K562 (cell line): ENCODE data around the gene ITGAE. TPM values are rescaled to one million over a fixed set of nuclear protein-coding genes. Genes with fewer than 3 reads are reported as not detected.

Experiments
- ATAC-seq: fragments of 200-7000 bp; cut with Tn5 transposase; 3 replicates; pipeline ENCODE4 v1.9.1; 2020; ENCODE audit warnings: moderate library complexity
- BruUV-seq: library from RNA; stranded (reverse); fragments of 400-500 nt; replicated peaks from 2 replicates; lab custom pipeline; 2021; lab: Mats Ljungman, UMichigan
- CTCF ChIA-PET: fragments of 300-600 bp; formaldehyde crosslinking; extraction: SDS; loops from one replicate; lab custom pipeline; 2021; ENCODE audit warnings: low intra/inter-chr PET ratio; lab: Yijun Ruan, JAX
- POLR2A ChIA-PET: fragments of 300-600, 350-650 bp; sonication (Branson Sonifier 250); formaldehyde crosslinking; extraction: SDS; loops from one replicate; lab custom pipeline; 2021; ENCODE audit warnings: antibody characterized with exemption, inconsistent platforms; lab: Yijun Ruan, JAX
- DNase-seq, 4 experiments: peaks; one replicate each; pipeline versions ENCODE4 v3.0.0 to v3.0.0-alpha.2; 2011 to 2018; ENCODE audit warnings: low spot score in 3 of 4, mixed read lengths in 3 of 4; ENCODE audit errors: extremely low read depth in 1 of 4
- FAIRE-seq: peaks from 2 replicates; lab custom pipeline; 2011; peaks lifted over from hg19 to GRCh38; lab: Jason Lieb, UNC
- H2AFZ ChIP-seq: 2 replicates; pipeline ENCODE4 v1.6.0; 2011; ENCODE audit warnings: low read depth, low read length, control low read depth, inconsistent platforms
- H3K27ac ChIP-seq: fragments of 200-600 bp; 3 replicates; pipeline ENCODE4 v1.8.0; 2011; ENCODE audit warnings: low read depth, mild to moderate bottlenecking, control low read depth, inconsistent platforms, low read length, moderate library complexity, mixed read lengths; ENCODE audit errors: extremely low read depth
- H3K27me3 ChIP-seq, 2 experiments: fragments of 300-600 bp in 1 of 2; 2 replicates in 1 of 2; 3 replicates in 1 of 2; pipeline versions ENCODE4 v1.6.0 to v1.8.0; 2011; ENCODE audit warnings: inconsistent platforms in 2 of 2, low read length in 2 of 2, mild to moderate bottlenecking in 1 of 2, mixed read lengths in 1 of 2, moderate library complexity in 1 of 2; ENCODE audit not compliant: control insufficient read depth in 2 of 2, insufficient read depth in 2 of 2
- H3K36me3 ChIP-seq: fragments of 300-600 bp; 3 replicates; pipeline ENCODE4 v1.8.0; 2011; ENCODE audit warnings: mild to moderate bottlenecking, low read length, inconsistent platforms; ENCODE audit not compliant: control insufficient read depth, insufficient read depth
- H3K4me1 ChIP-seq, 2 experiments: fragments of 200-600 bp in 1 of 2; replicated peaks in 1 of 2; 2 replicates in 1 of 2; 3 replicates in 1 of 2; pipeline versions ENCODE4 v1.5.1 to v1.8.0; 2011; ENCODE audit warnings: inconsistent platforms in 2 of 2, low read length in 2 of 2, mild to moderate bottlenecking in 1 of 2, mixed read lengths in 1 of 2, moderate library complexity in 1 of 2; ENCODE audit not compliant: control insufficient read depth in 2 of 2, insufficient read depth in 2 of 2
- H3K4me2 ChIP-seq: 2 replicates; pipeline ENCODE4 v1.6.1; 2011; ENCODE audit warnings: low read length, control low read depth, inconsistent platforms, mixed read lengths; ENCODE audit not compliant: insufficient read depth
- H3K4me3 ChIP-seq: fragments of 200-600 bp; sonication (generic), shearing (Covaris generic); 2 replicates; pipeline ENCODE4 v1.5.1; 2016; ENCODE audit warnings: control low read depth, inconsistent platforms
- H3K79me2 ChIP-seq: fragments of 200-600 bp; 3 replicates; pipeline ENCODE4 v1.8.0; 2011; ENCODE audit warnings: low read length, inconsistent platforms; ENCODE audit not compliant: control insufficient read depth, insufficient read depth
- H3K9ac ChIP-seq, 2 experiments: 2 replicates each; pipeline versions ENCODE4 v1.6.0 to v1.6.1; 2011; ENCODE audit warnings: low read depth in 2 of 2, low read length in 2 of 2, control low read depth in 1 of 2, inconsistent platforms in 1 of 2, mild to moderate bottlenecking in 1 of 2, mixed read lengths in 1 of 2; ENCODE audit not compliant: insufficient read depth in 1 of 2
- H3K9me1 ChIP-seq: one replicate; pipeline ENCODE4 v1.6.0; 2011; ENCODE audit warnings: inconsistent platforms, mild to moderate bottlenecking, low read length, moderate library complexity; ENCODE audit not compliant: control insufficient read depth, insufficient read depth
- H3K9me3 ChIP-seq: replicated peaks from 2 replicates; pipeline ENCODE4 v1.5.1; 2011; ENCODE audit warnings: low read depth, low read length, inconsistent platforms; ENCODE audit not compliant: control insufficient read depth, insufficient read depth
- H4K20me1 ChIP-seq: replicated peaks from 2 replicates; pipeline ENCODE4 v1.6.1; 2011; ENCODE audit warnings: low read length, inconsistent platforms, mixed read lengths; ENCODE audit not compliant: control insufficient read depth, insufficient read depth
- E2F5 ChIP-seq: sonication (generic); formaldehyde crosslinking; IDR thresholded peaks from 2 replicates; pipeline ENCODE4 v1.8.0; 2022; ENCODE audit warnings: mild to moderate bottlenecking, missing genetic modification reagents
- HNRNPL ChIP-seq: fragments of 200-400 bp; formaldehyde crosslinking; IDR thresholded peaks from 2 replicates; pipeline ENCODE4 v1.6.1; 2017; ENCODE audit warnings: low read depth, mild to moderate bottlenecking, low read length
- KAT8 ChIP-seq: fragments of 450-650 bp; IDR thresholded peaks from 2 replicates; pipeline ENCODE4 v1.6.1; 2016; ENCODE audit warnings: low read depth, mild to moderate bottlenecking
- NUFIP1 ChIP-seq: fragments of 450-650 bp; IDR thresholded peaks from 2 replicates; pipeline ENCODE4 v1.6.1; 2018; ENCODE audit not compliant: partially characterized antibody
- PHB ChIP-seq: fragments of 250-450 bp; sonication (Bioruptor Pico); IDR thresholded peaks from 2 replicates; pipeline ENCODE4 v1.5.0; 2021
- RBM25 ChIP-seq: fragments of 200-400 bp; formaldehyde crosslinking; IDR thresholded peaks from 2 replicates; pipeline ENCODE4 v1.6.1; 2018; ENCODE audit warnings: low read length, low read depth, moderate library complexity; ENCODE audit not compliant: severe bottlenecking
- RBM34 ChIP-seq: fragments of 200-400 bp; formaldehyde crosslinking; IDR thresholded peaks from 2 replicates; pipeline ENCODE4 v1.6.1; 2018; ENCODE audit warnings: low read length, borderline replicate concordance; ENCODE audit not compliant: insufficient read depth
- SMARCB1 ChIP-seq: IDR thresholded peaks from 2 replicates; pipeline ENCODE4 v1.6.1; 2011; ENCODE audit warnings: improper control_type of control experiment, low read depth; ENCODE audit not compliant: insufficient read length
- ZNF41 ChIP-seq: fragments of 250-450 bp; sonication (Bioruptor Pico); conservative IDR thresholded peaks from 2 replicates; pipeline ENCODE4 v1.4.0; 2020; ENCODE audit warnings: mild to moderate bottlenecking
- ZNF444 ChIP-seq: fragments of 250-450 bp; sonication (Bioruptor Pico); IDR thresholded peaks from 2 replicates; pipeline ENCODE4 v1.4.0; 2020; ENCODE audit warnings: mild to moderate bottlenecking, moderate library complexity
- WGBS: fragments of 100-300 bp; shearing (Covaris generic); methylation state at CpG from one replicate; pipeline ENCODE4 v1.1.6; 2016; ENCODE audit warnings: low coverage, mixed read lengths; ENCODE audit not compliant: insufficient coverage; ENCODE audit errors: missing lambda C conversion rate; 5-methylcytosine and 5-hydroxymethylcytosine counted together
- in situ Hi-C: fragments of 300-500 bp; cut with MboI; formaldehyde crosslinking; loops from 4 replicates; pipeline ENCODE4 v1.15.0; 2018; ENCODE audit warnings: inconsistent platforms, mixed read lengths
- intact Hi-C: fragments of 100-400 bp; cut with micrococcal nuclease; formaldehyde crosslinking; loops from 2 replicates; pipeline ENCODE4 v1.14.2; 2022
- polyA plus RNA-seq, 8 experiments: library from polyadenylated mRNA; depleted of rRNA in 4 of 8; stranded (reverse) in 5 of 8; unstranded in 3 of 8; fragments of >200 nt; fragmentation: Nextera tagmentation in 2 of 8; fragmentation: Illumina TruSeq in 1 of 8; extraction: Ambion mirVana in 2 of 8; extraction: Trizol in 1 of 8; gene quantifications; 2 replicates each; pipeline versions ENCODE4 v1.2.1 to v1.2.3, GENCODE V29; 2011 to 2014; ENCODE audit warnings: inconsistent platforms in 1 of 8, missing spikeins in 1 of 8
- total RNA-seq, 7 experiments: library from RNA; depleted of rRNA in 6 of 7; stranded (reverse); fragments of >200 nt in 6 of 7; fragmentation: Illumina TruSeq in 2 of 7; extraction: Trizol in 2 of 7; gene quantifications; 2 replicates each; pipeline versions ENCODE4 v1.2.1 to v1.2.3, GENCODE V29; 2011 to 2021; ENCODE audit warnings: low replicate concordance in 1 of 7
- TF ChIP-seq, protein P1 (sequence below): sonication (generic); formaldehyde crosslinking; IDR thresholded peaks from 2 replicates; pipeline ENCODE4 v1.8.1; 2023; ENCODE audit warnings: mild to moderate bottlenecking, missing genetic modification reagents

Gene ITGAE
- total and polyA plus RNA-seq, 9 of the 15 experiments (the other 6 are each of a cell fraction or from before 2014, with no cell fraction given), result 14.8 to 160 (median 27.0) TPM

DNA sequence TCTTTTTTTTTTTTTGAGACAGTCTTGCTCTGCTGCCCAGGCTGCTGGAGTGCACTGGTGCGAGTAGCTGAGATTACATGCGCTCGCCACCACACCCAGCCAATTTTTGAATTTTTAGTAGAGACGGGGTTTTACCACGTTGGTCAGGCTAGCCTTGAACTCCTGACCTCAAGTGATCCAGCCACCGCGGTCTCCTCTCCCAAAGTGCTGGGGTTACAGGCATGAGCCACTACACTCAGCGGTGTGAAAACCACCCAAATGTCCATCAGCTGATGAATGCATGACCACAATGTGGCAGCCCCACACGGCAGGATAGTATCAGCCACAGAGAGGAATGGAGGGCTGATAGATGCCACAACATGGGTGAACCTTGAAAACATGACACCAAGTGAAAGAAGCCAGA lies 107.2 kb downstream of the ITGAE start (continued):
- TF ChIP-seq KAT8 (no peak), RBM25 (no peak)

GRCh38 chr17:3693141-3693540 lies 107.8 kb downstream of the ITGAE start:
- TF ChIP-seq ZNF444 (CRISPR knock-in tag) (no peak), NUFIP1 (no peak), HNRNPL (no peak), ZNF41 (CRISPR knock-in tag) (no peak), RBM34 (no peak), E2F5 (CRISPR knock-in tag) (no peak), SMARCB1 (no peak), PHB (no peak)
- TF ChIP-seq, protein P1, sequence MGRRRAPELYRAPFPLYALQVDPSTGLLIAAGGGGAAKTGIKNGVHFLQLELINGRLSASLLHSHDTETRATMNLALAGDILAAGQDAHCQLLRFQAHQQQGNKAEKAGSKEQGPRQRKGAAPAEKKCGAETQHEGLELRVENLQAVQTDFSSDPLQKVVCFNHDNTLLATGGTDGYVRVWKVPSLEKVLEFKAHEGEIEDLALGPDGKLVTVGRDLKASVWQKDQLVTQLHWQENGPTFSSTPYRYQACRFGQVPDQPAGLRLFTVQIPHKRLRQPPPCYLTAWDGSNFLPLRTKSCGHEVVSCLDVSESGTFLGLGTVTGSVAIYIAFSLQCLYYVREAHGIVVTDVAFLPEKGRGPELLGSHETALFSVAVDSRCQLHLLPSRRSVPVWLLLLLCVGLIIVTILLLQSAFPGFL (CRISPR knock-in tag), result no peak
- H2AFZ ChIP-seq, result no peak overlapping the region
- CTCF ChIA-PET, result interaction anchor here (1.1 kb wide), 1 partner anchor 845 kb away, joined by 3 read pairs; no protein-coding TSS in a partner anchor
- H4K20me1 ChIP-seq, result no peaks in the 10 kb centered on the region
- H3K27ac ChIP-seq, result no peak overlapping the region
- no peak overlapping the region for H3K9ac ChIP-seq
- 5% methylated on average over 4 of the region's 4 CpGs for WGBS
- DNase-seq (no peak), FAIRE-seq (no peak), ATAC-seq (no peak)
- H3K9me3 ChIP-seq, result no peaks in the 10 kb centered on the region; the same call in 1 of the 2 replicates
- no peak overlapping the region for H3K4me3 ChIP-seq
- POLR2A ChIA-PET, result no interaction called here
- intact Hi-C loops, result loop anchor here (10.0 kb wide), 1 partner anchor 88 kb away; the partner anchor contains the start of gene TRPV1
- in situ Hi-C loops, result no loop called here
- no peaks in the 10 kb centered on the region for H3K27me3 ChIP-seq
- H3K4me2 ChIP-seq, result no peak overlapping the region
- BruUV-seq, result no TSS peak
- peaks cover 0 to 41% of the 10 kb centered on the region in 2 experiments; a peak in 2 of 5 replicates for H3K4me1 ChIP-seq
- H3K79me2 ChIP-seq, result no peaks in the 10 kb centered on the region
- no peaks in the 10 kb centered on the region for H3K9me1 ChIP-seq
- H3K36me3 ChIP-seq, result no peaks in the 10 kb centered on the region
